ENCODE data around the gene CFAP57.

- TF ChIP-seq POLR2A (IDR thresholded peaks at IDR 0.05; ENCODE audit: control extremely low read depth in 1 of 2, low read depth in 2 of 2, low read length in 2 of 2): no peak
- no peak for TF ChIP-seq EP300 (IDR thresholded peaks at IDR 0.05; ENCODE audit: borderline replicate concordance in 1 of 2, low read depth in 2 of 2, low read length in 2 of 2)
- TF ChIP-seq YY1 (IDR thresholded peaks at IDR 0.05; ENCODE audit: low read depth, low read length): no peak
- TF ChIP-seq CTCF (IDR thresholded peaks at IDR 0.05; ENCODE audit: control extremely low read depth in 1 of 3, insufficient read depth in 1 of 3, low read depth in 1 of 3, low read length in 3 of 3): no peak
- TF ChIP-seq NANOG (IDR thresholded peaks at IDR 0.05; ENCODE audit: insufficient read depth, low read depth, low read length, poor library complexity, severe bottlenecking): no peak
- no peak for TF ChIP-seq HDAC6 (IDR thresholded peaks at IDR 0.05; ENCODE audit: low read depth, low read length)
- TF ChIP-seq RFX5 (IDR thresholded peaks at IDR 0.05; ENCODE audit: borderline replicate concordance, low read depth, low read length): no peak
Observed at GRCh38 chr1:43232074-43232473, 59.9 kb downstream of the CFAP57 start.

Measured in H1 (cell line).